K562 (cell line): Measurements from ENCODE around the gene ETV2. TPM values are rescaled to one million over a fixed set of nuclear protein-coding genes. Genes with fewer than 3 reads are reported as not detected.

Source experiments
- ARID3A ChIP-seq: IDR thresholded peaks from 2 replicates; pipeline ENCODE4 v1.6.1; 2012; ENCODE audit warnings: low read depth, low read length, improper control_type of control experiment, borderline replicate concordance
- CHAMP1 ChIP-seq: fragments of 450-650 bp; IDR thresholded peaks from 2 replicates; pipeline ENCODE4 v1.6.1; 2016; ENCODE audit warnings: mild to moderate bottlenecking
- CHD4 ChIP-seq: fragments of 200-600 bp; sonication (generic); IDR thresholded peaks from 3 replicates; pipeline ENCODE4 v1.6.1; 2012; ENCODE audit warnings: low read depth, mild to moderate bottlenecking, mixed read lengths, low read length, inconsistent platforms; ENCODE audit not compliant: insufficient read depth, insufficient replicate concordance, poor library complexity, severe bottlenecking
- ELF4 ChIP-seq: fragments of 450-650 bp; formaldehyde crosslinking; IDR thresholded peaks from 2 replicates; pipeline ENCODE4 v1.4.0; 2022; ENCODE audit warnings: missing genetic modification characterization
- KDM2B ChIP-seq: fragments of 250-450 bp; sonication (Bioruptor Pico); IDR thresholded peaks from 2 replicates; pipeline ENCODE4 v1.8.0; 2021; ENCODE audit warnings: mild to moderate bottlenecking, moderate library complexity
- KDM5B ChIP-seq: fragments of 200-600 bp; sonication (generic); IDR thresholded peaks from 2 replicates; pipeline ENCODE4 v1.6.1; 2012; ENCODE audit warnings: low read depth, mild to moderate bottlenecking, moderate library complexity, low read length, control low read depth, inconsistent platforms; ENCODE audit not compliant: insufficient replicate concordance
- MTA1 ChIP-seq: fragments of 450-650 bp; IDR thresholded peaks from 2 replicates; pipeline ENCODE4 v1.6.1; 2017; ENCODE audit warnings: borderline replicate concordance
- MYC ChIP-seq, 2 experiments: fragments of 250-450 bp in 1 of 2; sonication (Bioruptor Pico) in 1 of 2; IDR thresholded peaks; 2 replicates each; pipeline versions ENCODE4 v1.5.1 to v1.6.1; 2012 to 2021; ENCODE audit warnings: low read depth in 2 of 2, borderline replicate concordance in 1 of 2, improper control_type of control experiment in 1 of 2, low read length in 1 of 2, mild to moderate bottlenecking in 1 of 2, moderate library complexity in 1 of 2
- NR1H2 ChIP-seq: sonication (generic); formaldehyde crosslinking; IDR thresholded peaks from 2 replicates; pipeline ENCODE4 v1.4.0; 2020; ENCODE audit warnings: mild to moderate bottlenecking, missing genetic modification reagents
- PATZ1 ChIP-seq: fragments of 250-450 bp; sonication (Bioruptor Pico); IDR thresholded peaks from 2 replicates; pipeline ENCODE4 v1.5.0; 2020; ENCODE audit warnings: mild to moderate bottlenecking, borderline replicate concordance
- PHB ChIP-seq: fragments of 250-450 bp; sonication (Bioruptor Pico); IDR thresholded peaks from 2 replicates; pipeline ENCODE4 v1.5.0; 2021
- RB1 ChIP-seq: fragments of 450-650 bp; IDR thresholded peaks from 2 replicates; pipeline ENCODE4 v1.6.1; 2017; ENCODE audit warnings: low read depth, mild to moderate bottlenecking
- SIRT6 ChIP-seq: IDR thresholded peaks from one replicate; pipeline ENCODE4 v1.6.1; 2012; ENCODE audit warnings: low read depth, mild to moderate bottlenecking, control low read depth, inconsistent platforms, low read length, moderate library complexity
- THRB ChIP-seq: fragments of 450-650 bp; formaldehyde crosslinking; conservative IDR thresholded peaks from 2 replicates; pipeline ENCODE4 v1.4.0; 2022; ENCODE audit warnings: mild to moderate bottlenecking, missing genetic modification characterization
- U2AF1 ChIP-seq: fragments of 200-400 bp; formaldehyde crosslinking; optimal IDR thresholded peaks from 2 replicates; pipeline ENCODE3; 2017; ENCODE audit warnings: mild to moderate bottlenecking, low read depth, low read length, moderate library complexity
- ZFX ChIP-seq: sonication (generic); formaldehyde crosslinking; IDR thresholded peaks from 2 replicates; pipeline ENCODE4 v1.8.0; 2022; ENCODE audit warnings: mild to moderate bottlenecking, missing genetic modification reagents, moderate library complexity
- ZNF436 ChIP-seq: fragments of 250-450, 450-650 bp; sonication (Bioruptor Pico); formaldehyde crosslinking; IDR thresholded peaks from 2 replicates; pipeline ENCODE4 v1.7.0; 2020; ENCODE audit warnings: mild to moderate bottlenecking
- polyA plus RNA-seq, 8 experiments: library from polyadenylated mRNA; depleted of rRNA in 4 of 8; stranded (reverse) in 5 of 8; unstranded in 3 of 8; fragments of >200 nt; fragmentation: Nextera tagmentation in 2 of 8; fragmentation: Illumina TruSeq in 1 of 8; extraction: Ambion mirVana in 2 of 8; extraction: Trizol in 1 of 8; gene quantifications; 2 replicates each; pipeline versions ENCODE4 v1.2.1 to v1.2.3, GENCODE V29; 2011 to 2014; ENCODE audit warnings: inconsistent platforms in 1 of 8, missing spikeins in 1 of 8
- total RNA-seq, 7 experiments: library from RNA; depleted of rRNA in 6 of 7; stranded (reverse); fragments of >200 nt in 6 of 7; fragmentation: Illumina TruSeq in 2 of 7; extraction: Trizol in 2 of 7; gene quantifications; 2 replicates each; pipeline versions ENCODE4 v1.2.1 to v1.2.3, GENCODE V29; 2011 to 2021; ENCODE audit warnings: low replicate concordance in 1 of 7

Gene ETV2
- total and polyA plus RNA-seq, 9 of the 15 experiments (the other 6 are each of a cell fraction or from before 2014, with no cell fraction given): 0.11 to 3.7 (median 0.55) TPM

GRCh38 chr19:35643255-35644205 is 2.0 kb downstream of the ETV2 start (continued):
- TF ChIP-seq CHAMP1: no peak
- TF ChIP-seq NR1H2: no peak
- TF ChIP-seq KDM2B (CRISPR knock-in tag): peak; percentile 84; the same call in 1 of the 2 replicates
- TF ChIP-seq KDM5B: peak; percentile 80
- TF ChIP-seq ARID3A: no peak; the same call in 1 of the 2 replicates
- no peak for TF ChIP-seq PATZ1 (CRISPR knock-in tag)
- TF ChIP-seq ELF4: no peak
- TF ChIP-seq U2AF1: no peak
- TF ChIP-seq ZNF436 (CRISPR knock-in tag): no peak
- TF ChIP-seq PHB (CRISPR knock-in tag): no peak
- peak; percentile 94 for TF ChIP-seq MYC (IDR thresholded peaks at IDR 0.05; ENCODE audit: low read depth, low read length)
- no peak for TF ChIP-seq MYC (CRISPR knock-in tag; IDR thresholded peaks at IDR 0.05; ENCODE audit: borderline replicate concordance, low read depth)
- no peak for TF ChIP-seq MTA1
- TF ChIP-seq CHD4: no peak
- peak; percentile 97 for TF ChIP-seq RB1
- no peak; the same call in 1 of the 2 replicates for TF ChIP-seq THRB (CRISPR knock-in tag)
- peak; percentile 94 for TF ChIP-seq ZFX (CRISPR knock-in tag)
- TF ChIP-seq SIRT6: no peak
